NCI-H187 (cell line): Measurements from ENCODE around the gene SLC39A7.
A peak's percentile ranks its signal among the peaks of the same experiment; 100 is the strongest.

Experiments
- DNase-seq, 2 experiments: peaks; one replicate each; lab custom pipeline; 2025; lab: John Stamatoyannopoulos, UW

Gene SLC39A7

GRCh38 chr6:33190504-33191107 is 10.1 kb upstream of the SLC39A7 start:
- no peak for DNase-seq

DNA sequence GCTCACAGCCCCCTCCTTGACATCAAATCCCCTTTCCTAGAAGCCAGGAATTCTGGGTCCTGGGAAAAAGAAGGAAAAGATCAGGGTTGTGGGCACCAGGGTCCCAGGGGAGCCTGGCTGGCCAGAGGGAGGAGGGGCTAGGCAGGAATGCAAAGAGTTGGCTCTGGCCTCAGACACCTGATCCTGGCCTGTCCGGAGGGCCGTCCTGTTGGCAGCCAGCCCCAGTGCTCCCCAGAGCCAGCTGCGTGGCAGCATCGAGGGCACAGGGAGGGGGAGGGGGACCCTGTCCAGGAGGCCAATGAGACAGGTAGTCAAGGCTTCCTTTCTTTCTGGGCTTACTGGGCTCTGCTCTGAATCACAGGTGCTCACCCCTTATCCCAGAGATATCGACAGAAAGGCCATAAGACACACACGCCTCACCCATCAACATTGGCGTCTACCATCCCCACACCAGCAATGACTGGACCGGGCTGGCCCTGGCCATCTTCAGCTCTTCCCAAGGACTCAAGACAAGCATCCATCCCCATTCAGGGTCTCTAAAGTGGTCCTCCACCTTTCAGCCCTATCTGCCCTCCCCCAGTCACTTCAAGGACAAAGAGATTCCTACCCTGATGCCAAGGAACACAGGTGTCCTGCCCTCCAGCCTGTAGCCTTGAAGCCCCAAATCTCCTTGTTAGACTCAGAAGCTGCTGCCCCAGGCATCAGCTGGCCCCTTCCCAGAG is 9.1 kb upstream of the SLC39A7 start:
- DNase-seq: no peak

DNA sequence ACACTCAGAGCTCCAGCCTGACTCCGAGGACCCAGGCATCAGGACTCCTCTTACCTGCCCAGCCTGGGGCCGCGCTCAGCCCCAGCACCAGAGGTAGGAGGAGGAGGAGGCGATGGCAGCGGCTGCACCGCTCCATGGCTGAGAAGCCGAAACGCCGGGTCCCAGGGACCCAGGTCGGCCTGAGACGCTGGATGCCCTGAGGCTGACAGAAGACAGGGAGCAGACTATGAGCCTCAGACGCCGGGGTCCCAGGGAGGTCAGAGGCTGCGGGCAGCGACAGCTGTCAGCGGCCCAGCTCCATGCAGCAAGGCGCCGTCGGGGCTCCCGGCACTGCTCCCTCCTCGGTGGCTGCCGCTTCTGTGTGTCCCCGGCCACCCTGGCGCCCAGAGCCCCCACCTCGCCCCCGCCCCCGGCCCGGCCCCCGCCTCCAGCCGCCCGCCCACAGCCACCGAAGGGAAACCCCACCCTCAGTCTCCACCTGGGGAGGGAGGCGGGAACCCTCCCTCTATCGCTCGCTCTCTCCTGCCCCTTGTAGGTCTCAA is 8.5 kb upstream of the SLC39A7 start, which contains the start of gene COL11A2:
Gene COL11A2 (minus strand): TSS at position 363 of the 542 bp plus-strand sequence. CDS start 227 bp downstream, at position 136.
- DNase-seq: no peak

- no peak for DNase-seq
These were observed 7.7 kb upstream of the SLC39A7 start for GRCh38 chr6:33192671-33193602.

- no peak for DNase-seq
These were observed 7.0 kb upstream of the SLC39A7 start for GRCh38 chr6:33193619-33194018.

DNA sequence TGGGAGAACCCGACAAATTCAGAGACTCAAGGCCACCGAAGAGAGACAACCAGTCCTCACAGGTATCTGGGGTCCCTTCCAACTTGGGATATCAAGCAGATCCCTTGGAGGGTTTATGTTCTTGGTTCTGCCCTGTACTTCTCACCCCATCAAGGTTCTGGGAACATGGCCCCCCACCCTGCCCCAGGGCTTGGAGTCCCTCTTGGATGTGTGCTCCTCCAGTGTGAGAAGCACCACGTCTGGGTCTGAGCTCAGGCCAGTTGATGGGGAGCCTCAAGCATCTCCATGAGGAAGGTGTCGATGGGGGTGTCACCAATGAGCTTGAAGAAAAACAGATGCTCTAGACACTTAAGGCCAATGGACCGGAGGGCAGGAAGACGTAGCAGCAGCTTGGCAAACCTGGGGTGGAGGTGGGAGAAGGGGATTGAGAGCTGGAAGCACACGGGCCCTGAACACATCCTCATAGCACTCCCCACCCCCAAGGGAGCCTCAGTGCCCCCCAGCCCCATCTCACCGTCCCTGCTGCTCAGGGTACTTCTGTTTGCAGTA is 6.2 kb upstream of the SLC39A7 start:
- DNase-seq: no peak

- no peak for DNase-seq
These were observed 5.1 kb upstream of the SLC39A7 start for GRCh38 chr6:33195304-33196165.

GRCh38 chr6:33197431-33198048 is 3.1 kb upstream of the SLC39A7 start:
- no peak for DNase-seq

GRCh38 chr6:33198159-33198852 is 2.4 kb upstream of the SLC39A7 start:
- DNase-seq: no peak

- DNase-seq: no peak
These were observed 1.7 kb upstream of the SLC39A7 start for GRCh38 chr6:33198853-33199436.

DNA sequence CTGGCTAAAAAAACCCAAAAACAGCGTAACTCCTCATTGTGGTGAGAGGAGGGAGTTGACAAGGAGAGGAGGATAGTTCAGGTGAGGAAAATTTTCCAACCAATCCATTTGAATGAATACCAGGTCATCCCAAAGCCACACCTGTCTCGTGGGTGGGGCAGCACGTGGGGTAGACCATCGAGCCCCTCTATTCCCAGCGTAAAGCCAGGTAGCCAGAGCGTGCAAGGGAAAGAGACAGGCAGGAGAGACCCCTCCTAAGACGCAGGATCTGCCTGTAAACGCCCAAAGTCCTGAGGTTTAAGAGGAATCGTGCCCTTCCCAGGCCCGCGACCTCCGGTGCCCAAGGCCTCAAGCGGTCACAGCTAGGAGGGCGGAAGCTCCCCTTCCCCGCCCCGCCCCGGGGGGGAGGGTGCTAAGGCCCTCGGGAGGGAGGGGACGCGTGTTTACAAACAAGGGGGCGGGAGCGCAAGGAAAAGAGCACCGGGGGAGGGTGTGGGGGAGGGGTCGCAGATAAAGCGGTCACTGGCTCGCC is 914 bp upstream of the SLC39A7 start:
- DNase-seq: peak; percentile 52 to 70

DNA sequence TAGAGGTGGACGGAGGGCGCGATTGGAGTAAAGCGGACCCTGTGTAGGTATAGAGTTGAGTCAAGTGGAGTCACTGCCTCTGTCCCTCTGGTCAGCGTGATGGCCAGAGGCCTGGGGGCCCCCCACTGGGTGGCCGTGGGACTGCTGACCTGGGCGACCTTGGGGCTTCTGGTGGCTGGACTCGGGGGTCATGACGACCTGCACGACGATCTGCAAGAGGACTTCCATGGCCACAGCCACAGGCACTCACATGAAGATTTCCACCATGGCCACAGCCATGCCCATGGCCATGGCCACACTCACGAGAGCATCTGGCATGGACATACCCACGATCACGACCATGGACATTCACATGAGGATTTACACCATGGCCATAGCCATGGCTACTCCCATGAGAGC is 479 bp downstream of the SLC39A7 start:
- DNase-seq: no peak

GRCh38 chr6:33201935-33202334 is 1.3 kb downstream of the SLC39A7 start:
- no peak for DNase-seq

GRCh38 chr6:33202799-33203198 is 2.1 kb downstream of the SLC39A7 start:
- no peak for DNase-seq

GRCh38 chr6:33203443-33204164 is 2.9 kb downstream of the SLC39A7 start:
- DNase-seq: no peak

- no peak for DNase-seq
These were observed 3.4 kb downstream of the SLC39A7 start for GRCh38 chr6:33204165-33204414.

GRCh38 chr6:33204415-33205190 is 3.9 kb downstream of the SLC39A7 start, which contains the start of gene HSD17B8:
Gene HSD17B8 (plus strand): TSS chr6:33204655. CDS start chr6:33204669, 14 bp downstream.
- DNase-seq: peak; percentile 66 to 90
